ENCODE results near the gene TELO2.

DNA sequence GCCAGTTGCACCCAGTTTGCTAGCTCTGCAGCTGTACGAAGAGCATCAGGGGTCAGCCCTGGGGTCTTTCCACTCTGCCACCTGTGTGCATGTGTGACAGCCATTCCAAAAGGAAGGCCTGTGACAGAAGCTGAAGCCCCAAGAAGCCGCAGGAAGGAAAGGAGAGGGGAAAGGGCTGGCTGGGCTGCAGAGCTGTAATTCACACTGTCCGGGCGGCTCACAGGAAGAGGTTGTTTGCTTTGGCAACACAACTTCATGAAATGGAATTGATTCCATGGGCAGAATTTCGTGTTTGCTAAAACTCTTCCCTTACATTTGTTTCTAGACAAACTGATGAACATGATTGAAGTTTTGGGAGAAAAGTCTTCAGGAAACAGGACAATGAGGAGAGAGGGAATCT, 55.1 kb downstream of the TELO2 start:
- no peak for TF ChIP-seq POLR2A (IDR thresholded peaks at IDR 0.05)
- no peak for TF ChIP-seq EP300 (IDR thresholded peaks at IDR 0.05)
- TF ChIP-seq, protein P1, sequence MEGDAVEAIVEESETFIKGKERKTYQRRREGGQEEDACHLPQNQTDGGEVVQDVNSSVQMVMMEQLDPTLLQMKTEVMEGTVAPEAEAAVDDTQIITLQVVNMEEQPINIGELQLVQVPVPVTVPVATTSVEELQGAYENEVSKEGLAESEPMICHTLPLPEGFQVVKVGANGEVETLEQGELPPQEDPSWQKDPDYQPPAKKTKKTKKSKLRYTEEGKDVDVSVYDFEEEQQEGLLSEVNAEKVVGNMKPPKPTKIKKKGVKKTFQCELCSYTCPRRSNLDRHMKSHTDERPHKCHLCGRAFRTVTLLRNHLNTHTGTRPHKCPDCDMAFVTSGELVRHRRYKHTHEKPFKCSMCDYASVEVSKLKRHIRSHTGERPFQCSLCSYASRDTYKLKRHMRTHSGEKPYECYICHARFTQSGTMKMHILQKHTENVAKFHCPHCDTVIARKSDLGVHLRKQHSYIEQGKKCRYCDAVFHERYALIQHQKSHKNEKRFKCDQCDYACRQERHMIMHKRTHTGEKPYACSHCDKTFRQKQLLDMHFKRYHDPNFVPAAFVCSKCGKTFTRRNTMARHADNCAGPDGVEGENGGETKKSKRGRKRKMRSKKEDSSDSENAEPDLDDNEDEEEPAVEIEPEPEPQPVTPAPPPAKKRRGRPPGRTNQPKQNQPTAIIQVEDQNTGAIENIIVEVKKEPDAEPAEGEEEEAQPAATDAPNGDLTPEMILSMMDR (IDR thresholded peaks at IDR 0.05): no peak
